HG02642 (cell line): ENCODE results near the gene CECR2.
"Not testable (repeated sequence)": the region's sequence is repeated elsewhere in the genome, so short reads cannot be mapped to it uniquely, and the experiment has no call there.

Source experiments
- ATAC-seq: cut with Tn5 transposase; IDR thresholded peaks from one replicate; pipeline ENCODE4 v1.9.1; 2021; ENCODE audit warnings: mild to moderate bottlenecking; ENCODE audit not compliant: unreplicated experiment, poor library complexity

The CECR2 gene

DNA sequence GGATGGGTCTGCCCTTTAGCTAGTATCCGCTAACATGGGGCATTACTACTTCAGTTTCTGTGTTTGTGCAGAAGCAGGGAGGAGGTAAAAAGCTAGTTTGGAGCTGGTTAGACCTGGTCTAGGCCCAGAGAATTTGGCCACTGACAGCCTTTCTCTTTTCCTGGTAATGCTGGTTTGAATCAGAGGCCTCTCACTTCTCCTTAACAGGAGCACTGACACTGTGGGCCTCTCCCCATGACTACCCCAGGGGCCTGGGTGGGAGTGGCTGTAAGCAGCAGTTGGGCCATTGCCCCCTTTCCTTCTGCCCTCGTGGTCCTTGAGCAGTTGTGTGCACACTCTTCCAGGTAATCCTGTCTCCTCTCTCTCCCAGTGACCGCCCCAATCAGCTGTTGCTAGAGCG is 185.6 kb downstream of the CECR2 start:
- no peak for ATAC-seq

DNA sequence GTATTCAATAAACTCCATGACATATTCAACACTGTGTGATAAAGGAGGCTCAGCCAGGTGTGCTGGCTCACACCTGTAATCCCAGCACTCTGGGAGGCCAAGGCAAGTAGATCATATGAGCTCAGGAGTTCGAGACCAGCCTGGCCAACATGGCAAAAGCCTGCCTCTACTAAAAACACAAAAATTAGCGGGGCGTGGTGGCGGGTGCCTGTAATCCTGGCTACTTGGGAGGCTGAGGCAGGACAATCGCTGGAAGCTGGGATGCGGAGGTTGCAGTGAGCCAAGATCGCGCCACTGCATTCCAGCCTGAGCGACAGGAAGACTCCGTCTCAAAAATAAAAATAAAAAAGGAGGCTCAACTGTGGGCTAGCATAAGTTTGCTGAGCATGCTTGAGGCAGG is 189.9 kb downstream of the CECR2 start:
- no peak for ATAC-seq

GRCh38 chr22:17562906-17563870 is 193.9 kb downstream of the CECR2 start, which contains the start of gene SLC25A18:
TSS of gene SLC25A18 (plus strand) at chr22:17563498. CDS start at chr22:17579945, 16,447 bp downstream.
- no peak for ATAC-seq

GRCh38 chr22:17563936-17564391 is 194.7 kb downstream of the CECR2 start:
- no peak for ATAC-seq

GRCh38 chr22:17566016-17566687 is 196.9 kb downstream of the CECR2 start:
- not testable (repeated sequence) for ATAC-seq

GRCh38 chr22:17566776-17567175 is 197.5 kb downstream of the CECR2 start:
- ATAC-seq: no peak

- no peak for ATAC-seq
Measured at GRCh38 chr22:17569971-17570511, 200.8 kb downstream of the CECR2 start.

DNA sequence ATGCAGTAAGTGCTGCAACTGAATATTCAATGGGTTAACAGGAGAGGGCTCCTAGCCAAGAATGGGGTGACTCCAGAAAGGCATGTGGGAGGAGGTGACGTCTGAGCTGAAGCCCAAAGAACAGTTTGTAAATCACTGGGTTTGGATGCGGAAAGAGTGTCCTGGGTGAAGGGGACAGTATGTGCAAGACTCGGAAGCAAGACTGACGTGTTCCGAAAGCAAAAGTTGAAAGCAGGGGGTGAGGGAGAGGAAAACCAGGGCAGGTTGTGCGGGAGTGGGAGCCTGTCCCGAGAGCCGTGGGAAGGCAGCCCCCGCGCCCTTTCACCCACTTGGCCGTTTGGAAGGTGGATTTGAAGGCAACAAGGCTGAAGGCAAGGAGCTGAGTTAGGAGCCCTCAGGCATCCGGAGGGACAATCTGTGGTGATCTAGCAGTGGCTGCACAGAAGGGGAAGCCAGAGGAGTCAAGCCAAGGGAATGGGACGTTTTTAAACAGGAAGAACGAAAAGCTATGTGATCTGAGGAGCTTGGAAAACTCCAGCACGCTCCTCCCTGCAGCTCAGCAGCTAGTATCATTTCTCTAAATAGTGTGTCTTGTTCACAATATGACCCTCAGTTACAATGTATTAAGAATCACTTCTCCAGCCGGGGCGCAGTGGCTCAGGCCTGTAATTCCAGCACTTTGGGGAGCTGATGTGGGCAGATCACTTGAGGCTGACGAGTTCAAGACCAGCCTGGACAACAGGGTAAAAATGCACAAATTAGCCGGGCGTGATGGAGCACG is 201.8 kb downstream of the CECR2 start:
- ATAC-seq: no peak

- no peak for ATAC-seq
Measured at GRCh38 chr22:17575151-17575550, 205.9 kb downstream of the CECR2 start.

- ATAC-seq: no peak
Measured at GRCh38 chr22:17575681-17576080, 206.4 kb downstream of the CECR2 start.

- ATAC-seq: no peak
Measured at GRCh38 chr22:17576470-17576869, 207.2 kb downstream of the CECR2 start.

DNA sequence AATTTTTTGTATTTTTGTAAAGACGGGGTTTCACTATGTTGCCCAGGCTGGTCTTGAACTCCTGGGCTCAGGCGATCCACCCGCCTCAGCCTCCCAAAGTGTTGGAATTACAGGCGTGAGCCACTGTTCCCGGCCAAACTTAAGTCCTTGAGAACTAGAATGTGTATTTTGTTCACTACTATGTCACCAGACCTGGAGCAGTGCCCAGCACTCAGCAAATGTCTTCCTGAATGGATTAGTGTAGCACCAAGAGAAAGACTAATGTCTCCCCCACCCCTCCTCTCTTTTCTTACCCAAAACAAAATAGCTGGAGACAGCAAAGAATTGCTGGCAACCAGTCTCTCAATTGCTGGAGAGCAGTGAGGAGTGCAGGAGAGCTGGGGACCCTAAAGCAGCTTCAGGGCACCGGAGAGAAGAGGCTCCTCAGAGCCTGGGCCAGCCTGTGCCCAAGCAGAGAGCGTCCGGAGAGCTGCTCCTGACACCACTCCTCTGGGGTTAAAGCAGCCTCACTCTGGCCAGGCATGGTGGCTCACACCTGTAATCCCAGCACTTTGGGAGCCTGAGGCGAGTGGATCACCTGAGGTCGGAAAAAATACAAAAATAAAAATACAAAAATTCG is 209.0 kb downstream of the CECR2 start:
- no peak for ATAC-seq

DNA sequence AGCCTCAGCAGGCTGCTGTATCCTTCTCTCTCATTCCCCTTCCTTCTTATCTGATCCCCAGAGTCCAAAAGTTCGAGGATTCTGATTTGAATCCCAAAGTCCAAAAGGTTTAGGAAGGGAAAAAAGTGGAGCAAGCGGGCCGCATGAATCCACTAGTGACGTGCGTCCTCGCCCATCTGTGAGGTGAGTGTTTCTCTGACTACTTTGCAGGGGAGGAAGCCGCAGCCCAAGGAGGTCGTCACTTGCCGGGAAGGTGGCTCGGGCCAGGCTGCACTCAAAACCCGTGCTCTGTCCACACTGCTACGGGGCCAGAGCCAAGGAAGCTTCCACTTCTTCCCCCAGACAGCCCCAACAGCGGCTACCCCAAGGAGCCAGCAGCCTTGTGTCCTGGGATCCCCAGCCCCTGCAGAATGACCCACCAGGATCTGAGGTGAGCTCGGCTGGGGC is 210.3 kb downstream of the CECR2 start:
- ATAC-seq: no peak

DNA sequence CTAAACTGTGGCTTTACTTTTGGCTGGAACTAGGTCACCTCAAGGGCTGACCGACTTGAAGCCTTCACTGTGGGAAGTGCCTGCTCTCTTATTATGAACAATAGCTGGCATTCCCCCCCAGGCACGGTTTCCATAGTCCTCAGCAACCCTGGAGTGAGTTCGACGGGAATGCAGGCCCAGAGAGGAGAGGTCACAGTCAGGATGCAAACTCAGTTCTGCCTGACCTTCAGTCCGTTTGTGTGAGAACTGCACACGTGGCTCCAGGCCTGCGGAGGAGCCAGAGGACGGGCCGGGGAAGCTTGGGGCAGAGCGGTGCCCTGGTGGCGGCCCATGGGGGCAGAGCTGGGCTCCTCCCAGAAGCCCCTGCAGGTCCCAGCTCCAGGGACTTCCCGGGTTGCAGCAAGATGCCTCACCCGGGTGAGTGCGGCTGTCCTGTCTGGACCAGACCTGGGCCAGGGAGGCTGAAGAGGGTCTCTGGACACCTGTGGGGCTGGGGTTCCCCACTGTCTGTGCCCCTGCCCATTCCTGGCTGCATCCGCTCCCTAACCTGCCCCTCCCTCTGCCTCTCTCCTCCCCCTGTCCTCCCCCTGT is 211.3 kb downstream of the CECR2 start:
- no peak for ATAC-seq

GRCh38 chr22:17581056-17581455 is 211.8 kb downstream of the CECR2 start:
- ATAC-seq: no peak

DNA sequence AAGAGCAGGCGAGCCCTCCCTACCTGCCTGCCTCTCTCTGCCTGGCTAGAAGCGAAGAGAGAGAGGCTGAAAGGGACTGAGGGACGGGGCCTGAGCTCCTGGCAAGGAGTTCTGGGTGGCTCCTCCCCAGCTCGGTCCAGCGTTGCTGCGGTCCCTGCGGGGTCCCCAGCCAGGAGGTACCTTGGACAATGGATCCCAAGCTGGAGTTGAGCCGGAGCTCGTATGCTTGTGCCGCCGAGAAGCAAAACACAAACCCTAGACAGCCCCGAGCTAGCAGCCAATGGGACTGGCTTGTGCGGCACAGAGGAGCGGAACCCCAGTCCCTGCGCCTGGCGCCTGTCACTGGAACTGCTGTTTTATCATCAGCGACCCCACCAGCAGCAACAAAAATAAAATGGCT is 212.4 kb downstream of the CECR2 start:
- no peak for ATAC-seq

DNA sequence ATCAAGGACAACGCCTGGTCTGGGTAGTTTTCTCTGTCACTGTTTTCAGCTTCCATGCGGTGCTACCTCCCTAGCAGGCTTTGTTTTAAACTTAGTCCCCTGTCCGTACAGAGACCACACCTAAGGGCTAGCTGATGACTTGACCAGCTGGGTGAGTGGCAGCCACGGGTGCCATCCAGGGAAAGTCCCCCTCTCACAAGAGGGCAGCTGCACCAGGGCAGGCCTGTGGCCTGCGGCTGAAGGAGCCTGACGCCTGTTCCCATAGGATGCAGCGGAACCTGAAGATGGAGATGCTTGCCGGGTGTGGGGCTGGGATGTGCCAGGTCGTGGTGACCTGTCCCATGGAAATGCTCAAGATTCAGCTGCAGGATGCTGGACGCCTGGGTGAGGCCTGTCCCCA is 213.9 kb downstream of the CECR2 start:
- no peak for ATAC-seq

- no peak for ATAC-seq
Measured at GRCh38 chr22:17586831-17587440, 217.7 kb downstream of the CECR2 start.

DNA sequence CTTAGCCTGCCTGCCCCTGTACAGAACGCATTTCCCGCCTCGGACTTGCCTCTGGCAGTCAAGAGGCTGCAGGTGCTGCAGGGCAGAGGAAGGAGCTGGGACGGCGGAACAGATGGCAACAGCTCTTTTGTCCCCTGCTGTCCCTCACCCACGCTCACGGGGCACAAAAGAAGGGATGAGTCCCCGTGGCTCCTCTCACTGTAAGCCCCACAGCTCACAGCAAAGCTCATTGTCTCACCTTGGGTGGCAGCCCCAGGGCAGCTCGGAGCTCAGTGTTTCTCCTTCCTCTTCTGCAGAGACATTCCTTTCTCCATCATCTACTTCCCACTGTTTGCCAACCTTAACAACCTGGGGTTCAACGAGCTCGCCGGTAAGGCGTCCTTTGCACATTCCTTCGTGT is 218.4 kb downstream of the CECR2 start:
- no peak for ATAC-seq
